Measurements from ENCODE around the gene RMC1.
"Not testable (repeated sequence)": the region's sequence is repeated elsewhere in the genome, so short reads cannot be mapped to it uniquely, and the experiment has no call there.

Gene RMC1

DNA sequence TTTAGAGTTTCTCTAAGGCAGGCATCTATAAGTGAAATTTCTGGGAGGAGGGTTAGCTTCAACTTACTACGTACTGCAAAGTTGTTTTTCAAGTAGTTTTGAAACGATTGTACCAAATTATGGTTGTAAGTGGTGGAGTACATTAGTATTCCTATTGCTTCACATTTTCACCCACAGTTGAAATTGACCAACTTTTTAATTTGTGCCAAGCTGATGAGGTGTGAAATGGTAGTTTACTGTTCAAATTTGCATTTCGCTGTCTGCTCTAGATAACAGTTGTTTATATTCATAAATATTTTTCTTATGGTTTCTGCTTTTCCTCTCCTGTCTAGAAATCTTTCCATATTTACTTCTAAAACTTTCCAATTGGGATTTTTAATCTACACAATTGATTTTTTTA lies 64.4 kb downstream of the RMC1 start:
- no peak for DNase-seq

DNA sequence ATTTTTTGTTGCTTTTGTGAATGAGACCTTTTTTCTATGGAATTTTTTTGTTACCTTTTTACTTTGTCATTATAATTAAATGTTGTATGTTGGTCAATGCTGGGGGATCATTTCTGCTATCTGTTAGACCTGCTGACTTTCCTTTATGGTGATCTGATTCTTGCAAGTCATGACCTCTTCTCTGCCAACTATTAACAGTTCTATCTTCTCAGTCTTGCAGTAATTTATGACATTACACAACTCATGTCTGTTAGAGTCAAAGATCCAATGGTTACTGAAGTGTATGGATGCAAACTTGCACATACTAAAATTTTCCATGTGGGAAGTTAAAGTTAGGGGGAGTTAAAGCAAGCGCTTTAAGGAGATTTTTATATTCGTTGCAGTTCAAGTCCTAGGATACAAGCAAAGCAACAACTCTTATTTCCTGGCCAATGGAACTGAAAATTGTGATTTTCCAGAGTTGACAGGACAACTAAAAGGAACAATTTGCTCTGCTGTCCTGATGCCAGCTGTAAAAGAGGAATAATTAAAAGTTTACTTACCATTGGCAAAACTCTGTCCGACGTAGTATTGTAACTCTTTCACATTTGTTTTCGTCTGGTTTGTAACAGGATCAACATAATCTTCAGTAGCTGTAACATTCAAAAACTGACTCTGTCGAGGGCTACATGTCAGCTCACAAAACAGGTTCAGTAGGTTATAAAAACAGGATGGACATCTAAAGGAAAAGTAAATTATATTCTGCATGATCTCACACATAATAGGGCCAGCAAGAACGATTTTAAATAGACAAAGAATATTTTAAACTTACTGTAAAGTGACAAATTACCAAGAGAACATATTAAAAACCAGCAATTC lies 65.2 kb downstream of the RMC1 start:
- no peak for DNase-seq

DNA sequence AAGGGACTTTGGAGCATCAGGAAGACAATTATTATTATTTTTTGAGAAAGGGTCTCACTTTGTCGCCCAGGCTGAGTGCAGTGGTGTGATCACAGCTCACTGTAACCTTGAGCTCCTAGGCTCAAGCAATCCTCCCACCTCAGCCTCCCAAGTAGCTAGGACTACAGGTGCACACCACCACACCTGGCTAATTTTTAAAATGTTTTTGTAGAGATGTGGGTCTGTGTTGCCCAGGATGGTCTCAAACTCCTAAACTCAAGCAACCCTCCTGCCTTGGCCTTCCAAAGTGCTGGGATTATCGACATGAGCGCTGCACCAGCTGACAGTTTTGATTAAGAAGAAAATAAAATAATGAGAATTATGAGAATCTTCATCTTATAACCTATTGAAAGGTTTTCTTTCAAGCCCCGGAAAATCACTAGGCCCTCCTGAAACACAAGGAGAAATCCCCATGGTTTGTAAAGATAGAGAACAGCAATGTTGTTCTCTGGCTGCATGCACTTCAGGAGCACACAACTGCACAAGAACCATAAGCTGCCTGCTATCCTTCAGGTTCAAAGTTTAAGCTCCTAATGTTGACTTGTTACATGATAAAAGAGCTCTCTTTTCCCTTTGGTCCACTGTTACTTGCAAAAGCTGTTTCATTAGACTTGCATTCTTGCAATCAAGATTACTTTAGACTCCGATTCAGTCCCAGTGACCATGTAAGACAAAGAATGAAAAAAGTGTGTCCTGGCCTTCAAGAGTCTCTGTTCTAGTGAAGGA lies 66.2 kb downstream of the RMC1 start:
- DNase-seq: no peak

DNA sequence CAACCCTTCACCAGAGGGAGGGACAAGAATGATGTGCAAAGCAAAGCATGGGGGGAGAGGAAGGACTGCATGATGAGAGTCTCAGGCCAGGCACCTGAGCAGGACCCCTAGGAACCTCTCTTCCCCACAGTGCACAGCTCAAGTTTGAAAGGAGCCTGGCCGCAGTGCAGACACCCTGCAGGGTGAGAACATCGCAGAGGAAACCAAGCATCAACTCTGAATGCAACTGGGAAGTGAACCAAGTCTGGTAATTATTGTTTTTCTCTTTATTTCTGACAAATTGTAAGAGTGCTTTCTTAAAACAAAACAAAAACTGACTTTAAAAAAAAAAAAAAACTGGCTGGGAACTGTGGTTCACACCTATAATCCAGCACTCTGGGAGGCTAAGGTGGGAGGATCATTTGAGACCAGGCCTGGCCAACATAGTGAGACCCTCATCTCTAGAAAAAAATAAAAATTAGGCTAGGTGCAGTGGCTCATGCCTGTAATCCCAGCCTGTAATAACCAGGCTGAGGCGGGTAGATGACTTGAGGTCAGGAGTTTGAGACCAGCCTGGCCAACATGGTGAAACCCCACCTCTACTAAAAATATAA lies 67.7 kb downstream of the RMC1 start:
- DNase-seq: no peak

DNA sequence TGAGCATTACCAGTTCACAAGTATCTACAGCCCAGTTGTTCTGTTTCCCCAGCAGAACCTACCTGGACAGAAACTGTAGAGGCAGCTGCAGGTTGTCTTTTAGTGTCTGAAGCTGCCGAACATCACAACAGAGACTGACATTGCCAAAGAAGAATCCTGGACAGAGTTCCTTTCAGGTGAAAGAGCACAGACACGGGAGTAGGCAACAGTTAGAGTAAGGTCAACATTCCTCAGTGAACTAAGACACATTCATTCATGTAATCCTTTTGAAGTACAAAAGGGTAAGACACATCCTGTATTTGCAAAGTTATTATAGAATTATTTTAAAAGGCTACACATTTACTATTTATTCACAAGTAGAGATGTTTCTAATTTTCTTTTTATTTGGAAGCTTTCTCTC lies 68.7 kb downstream of the RMC1 start:
- DNase-seq: no peak

DNA sequence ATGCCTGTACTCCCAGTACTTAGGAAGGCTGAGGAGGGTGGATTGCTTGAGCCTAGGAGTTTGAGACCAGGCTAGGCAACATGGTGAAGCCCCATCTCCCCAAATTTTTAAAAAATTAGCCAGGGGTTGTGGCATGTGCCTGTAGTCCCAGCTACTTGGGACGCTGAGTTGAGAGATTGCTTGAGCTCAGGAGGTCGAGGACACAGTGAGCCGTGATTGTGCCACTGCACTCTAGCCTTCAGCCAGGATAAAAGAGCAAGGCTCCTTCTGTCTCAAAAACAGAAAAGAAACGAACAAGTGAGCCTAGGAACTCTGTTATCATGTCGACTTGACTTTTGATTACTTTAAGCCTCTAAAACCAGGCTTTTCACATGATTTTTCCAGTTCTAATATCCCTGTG lies 69.3 kb downstream of the RMC1 start:
- DNase-seq: no peak

DNA sequence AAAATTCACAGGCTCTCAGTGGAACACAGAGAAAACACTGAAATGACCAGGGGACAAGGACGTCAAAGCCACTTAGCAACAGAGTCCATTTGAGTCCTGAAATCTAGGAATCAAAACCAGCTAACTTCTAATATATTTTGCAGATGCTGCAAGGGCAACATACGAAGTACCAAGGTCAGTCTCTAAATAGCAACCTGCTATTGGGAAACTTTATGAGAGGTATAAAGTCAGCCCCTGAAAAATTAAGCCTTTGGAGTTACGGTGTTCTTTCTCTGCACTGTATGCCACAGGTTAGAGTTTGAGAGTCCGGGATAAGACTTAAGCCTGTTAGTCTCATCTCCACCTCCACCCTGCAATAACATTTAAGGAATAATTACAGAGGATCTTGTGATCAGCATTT lies 69.7 kb downstream of the RMC1 start:
- DNase-seq: no peak

DNA sequence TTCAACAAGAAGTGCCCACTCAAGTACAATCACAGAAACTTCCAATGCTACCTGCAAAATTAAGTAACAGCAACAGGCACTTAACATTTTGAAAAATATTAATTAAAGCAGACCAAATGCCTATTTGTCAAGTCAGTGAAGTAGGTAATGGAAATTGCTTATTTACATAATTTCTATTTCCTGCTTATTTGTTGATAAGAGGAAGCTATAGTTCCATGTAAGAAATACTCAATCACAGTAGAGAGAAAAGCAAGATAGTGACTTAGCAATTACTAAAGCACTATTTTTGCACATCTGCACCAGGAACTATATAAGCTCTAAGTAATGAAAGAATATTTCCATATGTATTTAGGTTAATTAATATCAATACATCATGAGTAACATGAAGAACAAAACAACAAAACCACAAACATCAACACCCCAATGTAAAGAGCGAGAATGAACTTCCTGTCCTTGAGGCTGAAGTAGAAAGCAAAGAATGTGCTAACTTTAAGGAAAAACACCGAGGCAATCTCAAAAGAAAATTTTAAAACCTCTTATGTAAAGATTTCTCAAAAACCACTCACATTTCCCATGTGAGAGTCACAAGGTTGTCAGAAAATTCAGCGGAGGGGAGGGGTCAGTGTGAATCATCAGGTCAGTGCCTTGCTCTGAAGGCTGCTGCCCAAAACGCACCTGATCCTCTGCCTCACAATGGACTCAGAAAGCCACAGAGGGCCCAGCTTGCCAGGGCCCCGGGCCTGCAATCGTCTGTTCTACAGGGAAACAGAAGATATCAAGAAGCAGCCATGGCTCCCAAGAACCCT lies 70.5 kb downstream of the RMC1 start:
- no peak for DNase-seq

DNA sequence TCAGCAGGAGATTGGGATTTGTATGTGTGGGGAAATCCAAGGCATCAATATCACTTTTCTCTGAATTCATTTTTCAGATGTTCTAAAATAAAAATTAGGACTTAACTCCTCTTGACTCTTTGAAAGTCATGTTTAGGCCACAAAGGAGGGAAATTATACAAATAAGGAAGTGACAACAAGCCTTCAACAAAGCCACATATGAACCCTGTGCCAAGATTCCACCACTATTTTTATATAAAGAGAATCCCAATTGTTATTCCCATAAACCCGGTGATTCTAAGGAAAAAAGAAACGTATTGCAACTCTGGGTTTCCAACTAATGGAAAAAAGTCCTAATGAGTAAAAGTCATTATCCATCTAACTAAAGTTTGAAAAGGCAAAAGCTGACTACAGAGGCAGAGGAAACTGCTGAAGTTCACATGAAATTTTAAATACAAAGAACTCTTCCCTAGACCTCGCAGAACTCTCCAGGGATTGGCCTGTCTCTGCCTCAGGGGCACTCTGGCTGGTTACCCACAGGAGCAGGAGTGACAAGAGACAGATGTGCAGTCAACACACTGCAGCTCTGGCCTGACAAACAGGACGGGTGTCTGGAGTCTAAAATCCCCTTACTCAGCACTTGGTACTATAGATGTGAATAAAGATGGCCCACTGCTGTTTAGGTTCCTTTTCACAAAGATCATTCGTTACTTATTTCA lies 71.4 kb downstream of the RMC1 start:
- DNase-seq: no peak

DNA sequence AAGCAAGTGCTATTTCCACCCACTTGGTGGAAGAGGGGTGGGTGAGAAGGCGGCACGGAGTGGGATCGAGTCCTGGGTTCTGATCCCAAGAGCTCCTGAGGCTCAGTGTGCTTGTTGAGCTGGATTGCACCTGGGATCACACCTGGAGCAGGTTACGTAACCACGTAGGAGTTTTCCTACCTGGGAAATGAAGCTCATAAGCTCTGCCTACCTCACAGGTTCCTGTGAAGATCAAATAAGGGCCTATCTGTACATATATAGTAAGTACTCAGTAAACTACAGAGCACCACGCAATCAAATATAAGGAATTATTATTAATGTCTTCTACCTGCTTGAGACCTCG lies 72.0 kb downstream of the RMC1 start:
- DNase-seq: no peak

DNA sequence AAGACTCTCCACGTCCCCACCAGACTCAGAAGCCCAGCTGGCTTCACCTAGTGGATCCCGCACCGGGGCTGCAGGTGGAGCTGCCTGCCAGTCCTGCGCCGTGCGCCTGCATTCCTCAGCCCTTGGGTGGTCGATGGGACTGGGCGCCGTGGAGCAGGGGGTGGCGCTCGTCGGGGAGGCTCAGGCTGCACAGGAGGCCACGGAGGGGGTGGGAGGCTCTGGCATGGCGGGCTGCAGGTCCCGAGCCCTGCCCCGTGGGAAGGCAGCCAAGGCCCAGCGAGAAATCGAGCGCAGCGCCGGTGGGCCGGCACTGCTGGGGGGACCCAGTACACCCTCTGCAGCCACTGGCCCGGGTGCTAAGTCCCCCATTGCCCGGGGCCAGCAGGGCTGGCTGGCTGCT lies 74.2 kb downstream of the RMC1 start:
- not testable (repeated sequence) for DNase-seq

DNA sequence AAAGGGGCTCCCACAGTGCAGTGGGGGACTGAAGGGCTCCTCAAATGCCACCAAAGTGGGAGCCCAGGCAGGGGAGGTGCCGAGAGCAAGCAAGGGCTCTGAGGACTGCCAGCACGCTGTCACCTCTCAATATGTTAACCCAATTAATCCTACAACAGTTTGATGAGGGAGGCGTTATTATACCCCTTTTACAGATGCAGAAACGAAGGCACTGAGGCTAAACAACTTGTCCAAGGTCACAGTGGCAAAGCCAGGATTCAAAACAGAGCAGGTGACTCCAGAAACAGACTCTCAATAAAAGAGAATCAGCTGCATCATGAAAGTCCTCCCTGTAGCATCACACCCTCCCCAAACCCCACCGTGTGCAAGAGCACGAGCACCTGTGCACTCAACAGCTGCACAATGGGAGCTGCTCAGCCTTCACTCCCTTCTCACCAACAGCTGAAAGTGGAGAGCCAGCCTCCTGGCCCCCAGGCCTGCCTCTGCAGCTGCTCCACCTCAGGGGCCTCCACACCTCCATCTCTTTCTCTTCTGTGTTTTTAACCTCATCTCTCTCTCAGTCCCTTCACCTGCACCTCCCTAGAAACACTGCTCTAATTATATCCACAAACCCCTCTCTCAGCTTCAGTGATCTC lies 74.9 kb downstream of the RMC1 start:
- no peak for DNase-seq

DNA sequence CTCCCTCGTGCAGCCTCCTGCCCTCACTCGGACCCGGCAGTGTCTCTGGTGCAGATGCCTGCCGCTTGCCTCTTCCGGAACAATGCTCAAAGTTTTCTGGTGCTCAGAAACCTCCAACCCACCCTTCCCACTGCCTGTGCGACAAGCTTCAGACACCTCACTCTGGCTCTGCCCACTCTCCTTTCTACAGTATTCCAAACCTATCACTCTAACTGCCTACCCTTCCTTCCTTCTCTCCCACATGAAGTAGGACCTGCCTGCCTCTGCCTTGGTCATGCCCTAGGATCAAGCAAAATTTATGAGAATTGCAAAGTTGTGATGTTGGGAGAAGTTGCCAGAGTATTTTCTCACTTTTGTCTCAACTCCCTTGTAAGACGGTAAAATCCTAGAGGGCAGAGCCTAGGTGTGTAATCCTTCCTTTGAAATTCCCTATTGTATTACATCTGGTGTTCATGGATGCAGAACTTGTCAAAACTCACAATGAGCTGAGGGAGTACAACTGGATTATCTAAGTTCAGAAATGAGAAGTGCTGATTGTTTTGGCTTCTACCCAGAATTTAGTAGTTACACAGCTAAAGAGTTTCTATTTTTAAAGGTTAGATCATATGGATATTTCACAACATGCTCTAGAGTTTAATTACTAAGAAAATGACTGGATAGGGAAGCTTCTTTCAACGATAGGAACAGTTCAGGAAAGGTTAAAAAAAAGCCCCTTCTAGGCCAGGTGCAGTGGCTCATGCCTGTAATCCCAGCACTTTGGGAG lies 75.8 kb downstream of the RMC1 start:
- DNase-seq: no peak

DNA sequence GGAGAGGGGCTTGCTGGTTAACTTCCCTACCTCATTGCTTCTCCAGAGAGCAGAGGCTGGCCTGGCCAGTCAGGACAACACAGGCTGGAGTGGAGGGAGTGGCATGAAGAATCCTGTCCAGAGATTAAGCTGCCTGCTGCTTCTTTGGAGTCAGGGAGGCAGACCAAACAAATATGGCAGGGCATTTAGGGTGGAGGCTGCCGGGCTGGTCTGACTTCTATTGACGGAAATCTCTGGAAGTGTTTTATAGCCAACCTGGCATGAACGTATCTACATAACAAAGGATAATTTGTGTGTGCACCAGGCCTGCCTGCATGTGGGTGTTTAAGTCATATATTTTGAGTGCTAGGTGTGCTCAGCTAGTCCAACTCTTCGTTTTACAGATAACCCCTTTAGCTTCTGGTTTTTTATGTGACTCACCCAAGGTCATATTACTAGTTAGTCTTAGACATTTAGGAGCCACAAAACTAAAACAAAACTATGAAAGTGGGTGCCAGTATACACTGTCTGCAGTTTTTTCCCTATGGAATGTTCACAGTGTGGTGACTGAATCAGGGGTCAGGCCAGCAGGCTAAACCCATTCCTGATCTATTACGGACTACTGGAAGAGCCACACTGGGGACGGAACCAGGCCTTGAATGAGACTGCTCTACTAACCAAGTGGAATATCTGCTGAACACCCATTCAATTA lies 77.5 kb downstream of the RMC1 start:
- no peak for DNase-seq
